ENCODE results near the gene VPS45. TPM values are rescaled to one million over a fixed set of nuclear protein-coding genes. Genes with fewer than 3 reads are reported as not detected.
A peak's percentile ranks its signal among the peaks of the same experiment; 100 is the strongest.

VPS45 gene
- total and polyA plus RNA-seq, 10 donors, result 16.2 to 62.8 (median 42.1) TPM

GRCh38 chr1:150068109-150068435 lies 496 bp downstream of the VPS45 start:
- 16 to 22% (median 20%) methylated on average over 2 of the region's 2 CpGs for WGBS, 5 donors
- Histone ChIP-seq H3K9me3 (no peaks in the 10 kb centered on the region), H3K36me3 (peaks cover 0 to 24% (median 10%) of the 10 kb centered on the region in 6 donors), H3K4me1 (peaks cover 3 to 61% (median 34%) of the 10 kb centered on the region in 6 donors), H3K27ac (peak overlapping the region; percentile 88 to 95 (median 92)), H3K27me3 (replicated peaks in 1 of 7) (no peaks in the 10 kb centered on the region), H3K4me3 (peak overlapping the region; percentile 64 to 85 (median 70))
- intact Hi-C loops (cut with DNase I; ENCODE audit: low total_unique reads), result no loop called here
- DNase-seq, result no peak
- TF ChIP-seq POLR2A (IDR thresholded peaks at IDR 0.05) (no peak), CTCF (IDR thresholded peaks at IDR 0.05 in 8 of 11, conservative IDR thresholded peaks at IDR 0.05 in 3 of 11) (no peak), POLR2AphosphoS5 (IDR thresholded peaks at IDR 0.05) (no peak)

GRCh38 chr1:150069923-150070322 lies 2.3 kb downstream of the VPS45 start:
- Histone ChIP-seq H3K4me3 (no peak overlapping the region), H3K36me3 (peaks cover 0 to 38% (median 10%) of the 10 kb centered on the region in 6 donors), H3K27ac (no peak overlapping the region), H3K4me1 (peaks cover 3 to 67% (median 34%) of the 10 kb centered on the region in 6 donors), H3K27me3 (replicated peaks in 1 of 7) (no peaks in the 10 kb centered on the region), H3K9me3 (no peaks in the 10 kb centered on the region)
- TF ChIP-seq CTCF (IDR thresholded peaks at IDR 0.05 in 8 of 11, conservative IDR thresholded peaks at IDR 0.05 in 3 of 11) (no peak), POLR2AphosphoS5 (IDR thresholded peaks at IDR 0.05) (no peak), POLR2A (IDR thresholded peaks at IDR 0.05) (no peak)
- intact Hi-C loops (cut with DNase I; ENCODE audit: low total_unique reads), result no loop called here
- 89 to 95% (median 92%) methylated on average over 5 of the region's 5 CpGs for WGBS, 5 donors
- no peak for DNase-seq

GRCh38 chr1:150072959-150073358 lies 5.4 kb downstream of the VPS45 start:
- H3K27me3 ChIP-seq (replicated peaks in 1 of 7), result no peaks in the 10 kb centered on the region
- H3K36me3 ChIP-seq, result peaks cover 0 to 66% (median 23%) of the 10 kb centered on the region in 6 donors
- intact Hi-C loops (cut with DNase I; ENCODE audit: low total_unique reads), result loop anchor here (2.0 kb wide), 1 partner anchor 96 kb away; no protein-coding TSS in a partner anchor
- TF ChIP-seq POLR2A (IDR thresholded peaks at IDR 0.05) (no peak), CTCF (IDR thresholded peaks at IDR 0.05 in 8 of 11, conservative IDR thresholded peaks at IDR 0.05 in 3 of 11) (peak; percentile 37 to 76 (median 58)), POLR2AphosphoS5 (IDR thresholded peaks at IDR 0.05) (no peak)
- H3K27ac ChIP-seq, result no peak overlapping the region
- 61 to 66% (median 64%) methylated on average over 3 of the region's 3 CpGs for WGBS, 5 donors
- DNase-seq, result no peak
- peaks cover 0 to 45% (median 16%) of the 10 kb centered on the region in 6 donors for H3K4me1 ChIP-seq
- no peaks in the 10 kb centered on the region for H3K9me3 ChIP-seq
- H3K4me3 ChIP-seq, result no peak overlapping the region

GRCh38 chr1:150073516-150073915 lies 5.9 kb downstream of the VPS45 start:
- intact Hi-C loops (cut with DNase I; ENCODE audit: low total_unique reads), result loop anchor here (2.0 kb wide), 1 partner anchor 95 kb away; no protein-coding TSS in a partner anchor
- WGBS, 5 donors, result 92 to 96% (median 94%) methylated on average over 2 of the region's 2 CpGs
- Histone ChIP-seq H3K27me3 (replicated peaks in 1 of 7) (no peaks in the 10 kb centered on the region), H3K36me3 (peaks cover 0 to 72% (median 28%) of the 10 kb centered on the region in 6 donors), H3K9me3 (no peaks in the 10 kb centered on the region), H3K27ac (no peak overlapping the region), H3K4me1 (peaks cover 0 to 39% (median 11%) of the 10 kb centered on the region in 6 donors), H3K4me3 (no peak overlapping the region)
- TF ChIP-seq CTCF (IDR thresholded peaks at IDR 0.05 in 8 of 11, conservative IDR thresholded peaks at IDR 0.05 in 3 of 11) (no peak), POLR2A (IDR thresholded peaks at IDR 0.05) (no peak), POLR2AphosphoS5 (IDR thresholded peaks at IDR 0.05) (no peak)
- no peak for DNase-seq
